Sigmoid colon (tissue), 7 donors: ENCODE measurements around the gene PUS10. TPM values are rescaled to one million over a fixed set of nuclear protein-coding genes. Genes with fewer than 3 reads are reported as not detected.
"Not testable (repeated sequence)": the region's sequence is repeated elsewhere in the genome, so short reads cannot be mapped to it uniquely, and the experiment has no call there.

Experiments
- DNase-seq: peaks from one replicate; pipeline ENCODE4 v3.0.0-alpha.2; 2019
- H3K27ac ChIP-seq, 4 donors: fragments of 200-600 bp; sonication (generic); one replicate each; pipeline ENCODE4 v1.5.1; 2016 to 2019; ENCODE audit warnings: mild to moderate bottlenecking in 1 of 4
- H3K27me3 ChIP-seq, 3 donors: fragments of 200-600 bp; sonication (generic); one replicate each; pipeline ENCODE4 v1.5.1; 2019; ENCODE audit warnings: mild to moderate bottlenecking in 1 of 3
- H3K36me3 ChIP-seq, 4 donors: fragments of 200-600 bp; sonication (generic); one replicate each; pipeline ENCODE4 v1.5.1; 2016 to 2019
- H3K4me1 ChIP-seq, 4 donors: fragments of 200-600 bp; sonication (generic); one replicate each; pipeline ENCODE4 v1.5.1; 2017 to 2019
- H3K4me3 ChIP-seq, 4 donors: fragments of 200-600 bp; sonication (generic); one replicate each; pipeline ENCODE4 v1.5.1; 2017 to 2019; ENCODE audit warnings: mild to moderate bottlenecking in 2 of 4, moderate library complexity in 1 of 4
- H3K9me3 ChIP-seq, 4 donors: fragments of 200-600 bp in 3 of 4; sonication (generic) in 3 of 4; one replicate each; pipeline versions ENCODE4 v1.5.1 to v1.6.1; 2013 to 2019
- CTCF ChIP-seq, 4 experiments: fragments of 450-650 bp in 3 of 4; fragments of 200-600 bp in 1 of 4; IDR thresholded peaks; one replicate each; pipeline ENCODE4 v1.5.1; 2016 to 2019; ENCODE audit warnings: antibody characterized with exemption in 4 of 4, mild to moderate bottlenecking in 3 of 4, moderate library complexity in 2 of 4
- EP300 ChIP-seq, 4 donors: sonication (generic); formaldehyde crosslinking; IDR thresholded peaks; one replicate each; pipeline ENCODE4 v1.6.1; 2017; ENCODE audit warnings: antibody characterized with exemption in 4 of 4
- POLR2A ChIP-seq, 2 donors: fragments of 450-650 bp; IDR thresholded peaks; one replicate each; pipeline ENCODE4 v1.6.1; 2016; ENCODE audit warnings: antibody characterized with exemption in 2 of 2, mild to moderate bottlenecking in 2 of 2, moderate library complexity in 2 of 2
- POLR2AphosphoS5 ChIP-seq, 4 donors: sonication (generic); formaldehyde crosslinking; IDR thresholded peaks; one replicate each; pipeline ENCODE4 v1.6.1; 2017; ENCODE audit warnings: antibody characterized with exemption in 4 of 4
- WGBS, 2 donors: extraction: QIAGEN DNeasy Blood & Tissue Kit; methylation state at CpG; one replicate each; pipeline ENCODE4 v1.1.7; 2013; 5-methylcytosine and 5-hydroxymethylcytosine counted together
- intact Hi-C: fragments of 100-400 bp; cut with DNase I; formaldehyde crosslinking; loops from one replicate; pipeline ENCODE4 v1.15.1; 2023
- polyA plus RNA-seq, 3 donors: library from polyadenylated mRNA; stranded (reverse); fragments of 200-250 nt; gene quantifications; one replicate each; pipeline ENCODE4 v1.2.3, GENCODE V29; 2013
- total RNA-seq, 4 donors: library from RNA; depleted of rRNA; stranded (reverse); fragments of >200 nt; gene quantifications; one replicate each; pipeline ENCODE4 v1.1.0, GENCODE V29; 2016
- donor health status: healthy with polysubstance abuse.
- donor health status: Bipolar disorder and iron deficiency.
- donor health status: healthy.

The PUS10 gene
- total and polyA plus RNA-seq, 7 donors, result 3.1 to 8.3 (median 5.0) TPM

- 94 to 97% methylated on average over 2 of the region's 2 CpGs for WGBS, 2 donors
- TF ChIP-seq EP300 (IDR thresholded peaks at IDR 0.05), result no peak
- TF ChIP-seq POLR2AphosphoS5 (IDR thresholded peaks at IDR 0.05), result no peak
- no peak for TF ChIP-seq CTCF (IDR thresholded peaks at IDR 0.05)
- no peak for TF ChIP-seq POLR2A (IDR thresholded peaks at IDR 0.05)
- H3K4me3 ChIP-seq, result no peak overlapping the region
- no peak overlapping the region for H3K27ac ChIP-seq
- H3K9me3 ChIP-seq, result no peaks in the 10 kb centered on the region
- H3K27me3 ChIP-seq, result no peaks in the 10 kb centered on the region
- H3K4me1 ChIP-seq, result no peaks in the 10 kb centered on the region
- intact Hi-C loops, result no loop called here
- no peak for DNase-seq
- peaks cover 0 to 38% (median 3%) of the 10 kb centered on the region in 4 donors for H3K36me3 ChIP-seq
Measured at GRCh38 chr2:60906395-60906794, 111.7 kb downstream of the PUS10 start.

GRCh38 chr2:60905867-60906266 lies 112.2 kb downstream of the PUS10 start:
- H3K4me1 ChIP-seq, H3K4me3 ChIP-seq, intact Hi-C loops, H3K27me3 ChIP-seq, H3K27ac ChIP-seq, DNase-seq, H3K9me3 ChIP-seq: not testable (repeated sequence)
- H3K36me3 ChIP-seq, result peaks cover 0 to 43% (median 3%) of the 10 kb centered on the region in 4 donors
- 84 to 85% methylated on average over 5 of the region's 5 CpGs for WGBS, 2 donors

- H3K9me3 ChIP-seq, H3K4me1 ChIP-seq, DNase-seq, H3K4me3 ChIP-seq, intact Hi-C loops, H3K27ac ChIP-seq, H3K27me3 ChIP-seq: not testable (repeated sequence)
- H3K36me3 ChIP-seq, result peaks cover 0 to 76% (median 5%) of the 10 kb centered on the region in 4 donors
- 92 to 96% methylated on average over 6 of the region's 6 CpGs for whole genome bisulfite sequencing, 2 donors
Measured at GRCh38 chr2:60901296-60901695, 116.8 kb downstream of the PUS10 start.

GRCh38 chr2:60899892-60900249 lies 118.2 kb downstream of the PUS10 start:
- no peaks in the 10 kb centered on the region for H3K4me1 ChIP-seq
- intact Hi-C loops, result no loop called here
- H3K27me3 ChIP-seq, result no peaks in the 10 kb centered on the region
- H3K36me3 ChIP-seq, result peaks cover 0 to 84% (median 11%) of the 10 kb centered on the region in 4 donors
- no peak for TF ChIP-seq EP300 (IDR thresholded peaks at IDR 0.05)
- TF ChIP-seq CTCF (IDR thresholded peaks at IDR 0.05), result no peak
- TF ChIP-seq POLR2A (IDR thresholded peaks at IDR 0.05), result no peak
- TF ChIP-seq POLR2AphosphoS5 (IDR thresholded peaks at IDR 0.05), result no peak
- DNase-seq, result no peak
- WGBS, 2 donors, result 45 to 68% methylated on average over 1 of the region's 1 CpG
- no peak overlapping the region for H3K27ac ChIP-seq
- H3K9me3 ChIP-seq, result no peaks in the 10 kb centered on the region
- H3K4me3 ChIP-seq, result no peak overlapping the region

- no peak for DNase-seq
- Histone ChIP-seq H3K4me1 (no peaks in the 10 kb centered on the region), H3K9me3 (no peaks in the 10 kb centered on the region), H3K27ac (no peak overlapping the region), H3K27me3 (no peaks in the 10 kb centered on the region), H3K4me3 (no peak overlapping the region), H3K36me3 (peaks cover 0 to 83% (median 11%) of the 10 kb centered on the region in 4 donors)
- intact Hi-C loops, result no loop called here
- TF ChIP-seq CTCF (IDR thresholded peaks at IDR 0.05) (no peak), POLR2AphosphoS5 (IDR thresholded peaks at IDR 0.05) (no peak), POLR2A (IDR thresholded peaks at IDR 0.05) (no peak), EP300 (IDR thresholded peaks at IDR 0.05) (no peak)
- WGBS, 2 donors, result 69 to 74% methylated on average over 6 of the region's 6 CpGs
Measured at GRCh38 chr2:60899230-60899891, 118.7 kb downstream of the PUS10 start.

- H3K9me3 ChIP-seq, result no peaks in the 10 kb centered on the region
- 97 to 100% methylated on average over 1 of the region's 1 CpG for WGBS, 2 donors
- intact Hi-C loops, result no loop called here
- no peaks in the 10 kb centered on the region for H3K4me1 ChIP-seq
- TF ChIP-seq EP300 (IDR thresholded peaks at IDR 0.05) (no peak), POLR2AphosphoS5 (IDR thresholded peaks at IDR 0.05) (no peak), POLR2A (IDR thresholded peaks at IDR 0.05) (no peak), CTCF (IDR thresholded peaks at IDR 0.05) (no peak)
- H3K4me3 ChIP-seq, result no peak overlapping the region
- H3K27me3 ChIP-seq, result no peaks in the 10 kb centered on the region
- peaks cover 0 to 87% (median 10%) of the 10 kb centered on the region in 4 donors for H3K36me3 ChIP-seq
- no peak for DNase-seq
- no peak overlapping the region for H3K27ac ChIP-seq
Measured at GRCh38 chr2:60898567-60898966, 119.5 kb downstream of the PUS10 start.
